ENCODE measurements around the gene ZFHX3. TPM values are rescaled to one million over a fixed set of nuclear protein-coding genes. Genes with fewer than 3 reads are reported as not detected.

Gene ZFHX3
- total and polyA plus RNA-seq, 2 donors (not counting 1 experiment from before 2014, with no cell fraction given) = 4.7 to 7.3 TPM

DNA sequence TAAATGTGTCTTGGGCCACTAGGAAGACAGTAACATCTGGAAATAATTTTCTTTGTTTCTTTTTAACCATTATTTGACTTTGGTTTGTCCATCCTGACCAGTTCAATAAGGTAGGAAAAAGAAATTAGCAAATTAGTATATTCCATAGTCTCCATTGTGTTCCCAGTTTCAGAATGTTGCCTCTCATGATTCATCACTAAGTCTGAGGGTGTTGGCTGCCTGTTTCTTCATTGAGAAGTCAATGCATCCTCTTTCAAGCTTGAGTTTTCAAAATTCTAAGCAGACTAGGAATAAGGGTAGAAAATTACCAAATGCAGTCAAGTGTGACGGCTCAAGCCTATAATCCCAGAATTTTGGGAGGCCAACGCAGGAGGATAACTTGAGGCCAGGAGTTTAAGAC lies 41.9 kb downstream of the ZFHX3 start:
- H3K9me3 ChIP-seq (ENCODE audit: control insufficient read depth, insufficient read depth, low read depth, low read length) = no peaks in the 10 kb centered on the region
- H3K27ac ChIP-seq (ENCODE audit: insufficient read depth, low read length) = no peak overlapping the region
- H3K79me2 ChIP-seq (ENCODE audit: control insufficient read depth, insufficient read depth, low read length) = peaks cover 62% of the 10 kb centered on the region
- H3K4me1 ChIP-seq (ENCODE audit: control insufficient read depth, extremely low read depth, insufficient read depth, low read length) = no peaks in the 10 kb centered on the region
- no peak overlapping the region for H3K4me3 ChIP-seq (replicated peaks in 1 of 4; ENCODE audit: control extremely low read depth in 1 of 4, insufficient read depth in 1 of 4, low read depth in 3 of 4, low read length in 4 of 4)
- H3K27me3 ChIP-seq (ENCODE audit: control insufficient read depth, insufficient read depth, low read length) = no peaks in the 10 kb centered on the region
- TF ChIP-seq, protein P1, sequence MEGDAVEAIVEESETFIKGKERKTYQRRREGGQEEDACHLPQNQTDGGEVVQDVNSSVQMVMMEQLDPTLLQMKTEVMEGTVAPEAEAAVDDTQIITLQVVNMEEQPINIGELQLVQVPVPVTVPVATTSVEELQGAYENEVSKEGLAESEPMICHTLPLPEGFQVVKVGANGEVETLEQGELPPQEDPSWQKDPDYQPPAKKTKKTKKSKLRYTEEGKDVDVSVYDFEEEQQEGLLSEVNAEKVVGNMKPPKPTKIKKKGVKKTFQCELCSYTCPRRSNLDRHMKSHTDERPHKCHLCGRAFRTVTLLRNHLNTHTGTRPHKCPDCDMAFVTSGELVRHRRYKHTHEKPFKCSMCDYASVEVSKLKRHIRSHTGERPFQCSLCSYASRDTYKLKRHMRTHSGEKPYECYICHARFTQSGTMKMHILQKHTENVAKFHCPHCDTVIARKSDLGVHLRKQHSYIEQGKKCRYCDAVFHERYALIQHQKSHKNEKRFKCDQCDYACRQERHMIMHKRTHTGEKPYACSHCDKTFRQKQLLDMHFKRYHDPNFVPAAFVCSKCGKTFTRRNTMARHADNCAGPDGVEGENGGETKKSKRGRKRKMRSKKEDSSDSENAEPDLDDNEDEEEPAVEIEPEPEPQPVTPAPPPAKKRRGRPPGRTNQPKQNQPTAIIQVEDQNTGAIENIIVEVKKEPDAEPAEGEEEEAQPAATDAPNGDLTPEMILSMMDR (conservative IDR thresholded peaks at IDR 0.05 in 1 of 2, IDR thresholded peaks at IDR 0.05 in 1 of 2; ENCODE audit: low read depth in 1 of 2, low read length in 2 of 2) = no peak
- no peak for TF ChIP-seq EZH2 (IDR thresholded peaks at IDR 0.05; ENCODE audit: low read length, missing control alignments)
- no peak overlapping the region for H3K4me2 ChIP-seq (ENCODE audit: extremely low read depth, insufficient read depth, low read length)
- no peak for DNase-seq (ENCODE audit: low read depth in 2 of 2)
- H3K9ac ChIP-seq (ENCODE audit: insufficient read depth, low read length) = no peak overlapping the region
- no peaks in the 10 kb centered on the region for H3K36me3 ChIP-seq (ENCODE audit: control insufficient read depth, insufficient read depth, low read length)
- no peak overlapping the region for H2AFZ ChIP-seq (ENCODE audit: low read length)
- no peaks in the 10 kb centered on the region for H4K20me1 ChIP-seq (ENCODE audit: control insufficient read depth, extremely low read depth, insufficient read depth, low read length)

DNA sequence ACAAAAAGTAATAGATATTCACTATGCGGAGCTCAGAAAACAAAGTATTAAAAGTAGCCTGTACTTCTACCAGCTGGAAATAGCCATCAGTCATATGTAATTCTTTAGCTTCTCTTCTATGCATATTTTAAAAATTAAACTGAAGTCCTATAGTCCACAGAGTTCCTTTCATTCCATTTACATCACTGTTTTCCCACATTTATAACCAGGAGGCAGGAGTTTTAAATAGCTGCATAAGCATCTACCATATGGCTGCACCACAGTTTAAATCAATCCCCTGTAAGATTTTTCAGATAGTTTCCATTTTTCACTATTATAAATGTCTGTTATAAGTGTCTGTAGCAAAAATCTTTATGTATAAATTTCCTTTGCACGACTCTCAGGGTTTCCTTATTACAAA lies 45.1 kb downstream of the ZFHX3 start:
- TF ChIP-seq EZH2 (IDR thresholded peaks at IDR 0.05; ENCODE audit: low read length, missing control alignments) = no peak
- TF ChIP-seq, protein P1 (conservative IDR thresholded peaks at IDR 0.05 in 1 of 2, IDR thresholded peaks at IDR 0.05 in 1 of 2; ENCODE audit: low read depth in 1 of 2, low read length in 2 of 2) = no peak
- Histone ChIP-seq H4K20me1 (ENCODE audit: control insufficient read depth, extremely low read depth, insufficient read depth, low read length) (no peaks in the 10 kb centered on the region), H3K4me1 (ENCODE audit: control insufficient read depth, extremely low read depth, insufficient read depth, low read length) (peaks cover 2% of the 10 kb centered on the region), H3K27me3 (ENCODE audit: control insufficient read depth, insufficient read depth, low read length) (no peaks in the 10 kb centered on the region), H3K4me2 (ENCODE audit: extremely low read depth, insufficient read depth, low read length) (no peak overlapping the region), H3K9ac (ENCODE audit: insufficient read depth, low read length) (no peak overlapping the region), H3K9me3 (ENCODE audit: control insufficient read depth, insufficient read depth, low read depth, low read length) (no peaks in the 10 kb centered on the region), H3K27ac (ENCODE audit: insufficient read depth, low read length) (no peak overlapping the region), H2AFZ (ENCODE audit: low read length) (no peak overlapping the region), H3K4me3 (replicated peaks in 1 of 4; ENCODE audit: control extremely low read depth in 1 of 4, insufficient read depth in 1 of 4, low read depth in 3 of 4, low read length in 4 of 4) (no peak overlapping the region), H3K36me3 (ENCODE audit: control insufficient read depth, insufficient read depth, low read length) (no peaks in the 10 kb centered on the region), H3K79me2 (ENCODE audit: control insufficient read depth, insufficient read depth, low read length) (peaks cover 65% of the 10 kb centered on the region)
- peak; percentile 31 to 77 for DNase-seq (ENCODE audit: low read depth in 2 of 2)

DNA sequence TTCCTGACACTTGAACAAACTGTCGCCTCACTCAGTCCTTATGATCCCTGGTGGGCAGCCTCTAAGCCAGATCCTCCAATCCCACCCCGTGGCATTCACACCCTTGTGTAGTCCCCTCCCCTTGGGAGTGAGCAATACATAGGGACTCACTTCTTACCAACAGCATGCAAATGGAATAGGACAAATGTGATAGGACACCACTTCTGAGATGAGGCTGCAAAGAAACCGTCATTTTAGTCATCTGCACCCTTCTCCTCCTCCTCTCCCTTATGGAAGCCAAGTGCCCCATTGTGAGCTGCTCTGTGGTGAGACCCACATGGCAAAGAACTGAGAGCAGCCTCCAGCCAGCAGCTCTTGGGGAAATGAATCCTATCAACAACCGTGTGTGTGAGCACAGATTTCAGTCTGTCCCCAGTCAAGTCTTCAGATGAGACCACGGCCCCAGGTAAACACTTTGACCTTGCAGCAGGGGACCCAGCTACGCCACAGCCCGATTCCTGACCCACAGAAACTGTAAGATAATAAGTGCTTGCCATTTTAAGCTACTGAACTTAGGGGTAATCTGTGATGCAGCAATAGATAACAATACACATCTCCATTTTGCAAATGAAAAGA lies 46.9 kb downstream of the ZFHX3 start:
- Histone ChIP-seq H2AFZ (ENCODE audit: low read length) (no peak overlapping the region), H3K4me2 (ENCODE audit: extremely low read depth, insufficient read depth, low read length) (no peak overlapping the region)
- no peak for DNase-seq (ENCODE audit: low read depth in 2 of 2)

More for the DNA sequence above, 46.9 kb downstream of the ZFHX3 start:
- no peak overlapping the region for H3K9ac ChIP-seq (ENCODE audit: insufficient read depth, low read length)
- peaks cover 69% of the 10 kb centered on the region for H3K79me2 ChIP-seq (ENCODE audit: control insufficient read depth, insufficient read depth, low read length)
- H3K4me3 ChIP-seq (replicated peaks in 1 of 4; ENCODE audit: control extremely low read depth in 1 of 4, insufficient read depth in 1 of 4, low read depth in 3 of 4, low read length in 4 of 4) = no peak overlapping the region
- peaks cover 4% of the 10 kb centered on the region for H3K4me1 ChIP-seq (ENCODE audit: control insufficient read depth, extremely low read depth, insufficient read depth, low read length)
- H4K20me1 ChIP-seq (ENCODE audit: control insufficient read depth, extremely low read depth, insufficient read depth, low read length) = no peaks in the 10 kb centered on the region
- TF ChIP-seq, protein P1 (conservative IDR thresholded peaks at IDR 0.05 in 1 of 2, IDR thresholded peaks at IDR 0.05 in 1 of 2; ENCODE audit: low read depth in 1 of 2, low read length in 2 of 2) = no peak
- TF ChIP-seq EZH2 (IDR thresholded peaks at IDR 0.05; ENCODE audit: low read length, missing control alignments) = no peak
- H3K27me3 ChIP-seq (ENCODE audit: control insufficient read depth, insufficient read depth, low read length) = no peaks in the 10 kb centered on the region
- no peaks in the 10 kb centered on the region for H3K9me3 ChIP-seq (ENCODE audit: control insufficient read depth, insufficient read depth, low read depth, low read length)
- no peaks in the 10 kb centered on the region for H3K36me3 ChIP-seq (ENCODE audit: control insufficient read depth, insufficient read depth, low read length)
- no peak overlapping the region for H3K27ac ChIP-seq (ENCODE audit: insufficient read depth, low read length)

All from fibroblast of lung (primary cell).